Ecto neural progenitor cell (in vitro differentiated cells): ENCODE measurements around the gene ZSWIM1.

Experiments used
- DNase-seq: peaks from one replicate; pipeline ENCODE4 v3.0.0-alpha.2; 2018; ENCODE audit warnings: low spot score

The ZSWIM1 gene

DNA sequence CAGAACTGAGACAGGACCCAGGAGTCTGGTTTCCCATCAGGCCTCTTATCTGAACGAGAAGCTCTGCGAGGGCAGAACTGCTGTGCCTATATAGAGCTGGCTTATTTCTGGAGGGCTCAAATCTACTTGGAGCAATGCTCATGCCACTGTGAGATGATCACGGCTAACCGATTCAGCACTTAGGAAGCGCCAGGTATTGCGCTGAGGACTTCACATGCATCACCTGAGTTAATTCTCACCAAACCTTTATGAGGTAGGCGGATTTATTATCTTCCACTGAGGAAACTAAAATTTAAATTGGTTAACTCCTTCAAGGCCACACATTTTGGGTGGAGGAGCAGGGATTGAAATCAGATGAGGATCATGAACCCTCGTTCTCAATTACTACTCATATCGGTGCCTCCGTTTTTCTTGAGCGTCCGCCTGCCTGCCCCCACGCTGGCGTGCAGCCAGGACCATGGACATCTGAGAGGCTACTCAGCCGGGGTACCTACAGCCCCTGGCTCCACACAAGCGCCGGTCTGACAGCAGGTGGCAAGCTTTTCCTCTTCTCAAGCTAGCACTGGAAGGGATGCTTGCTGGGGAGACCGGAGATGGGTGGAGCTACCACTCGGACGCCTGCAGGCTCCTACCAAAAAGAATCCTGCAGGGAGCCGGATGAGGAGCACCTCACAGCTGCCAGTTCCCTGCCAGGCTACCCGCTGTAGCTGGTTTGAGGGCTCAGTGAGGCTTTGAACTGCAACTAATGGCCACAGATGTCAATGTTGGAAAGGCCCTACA, 52.4 kb downstream of the ZSWIM1 start:
- peak; percentile 85 for DNase-seq

DNA sequence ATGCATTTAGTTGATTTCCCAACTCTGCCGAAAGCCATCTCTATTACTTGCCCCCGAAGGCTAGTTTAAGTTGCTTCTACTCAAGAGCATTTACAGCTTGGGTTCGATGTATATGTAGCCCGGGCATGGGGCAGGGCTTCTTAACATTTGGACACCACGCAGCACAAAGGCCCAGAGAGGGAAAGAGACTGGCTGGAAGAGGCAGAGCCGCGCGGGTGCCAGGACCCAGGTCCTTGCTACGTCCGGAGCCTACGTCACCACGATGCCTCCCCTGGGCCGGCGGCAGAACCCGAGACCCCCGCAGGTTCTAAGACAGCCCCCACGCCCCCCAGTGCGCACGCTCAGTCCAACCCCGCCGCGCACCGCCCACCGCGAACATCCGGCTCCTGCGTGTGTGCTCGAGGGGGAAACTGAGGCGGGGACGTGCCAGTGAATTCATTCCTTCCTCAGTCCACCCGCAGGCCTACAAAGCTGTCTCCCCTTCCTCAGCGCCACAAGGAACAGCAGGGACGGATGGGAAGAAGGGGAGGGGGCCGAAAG, 53.1 kb downstream of the ZSWIM1 start:
- DNase-seq, result no peak
